ENCODE data around the gene CZIB. TPM values are rescaled to one million over a fixed set of nuclear protein-coding genes. Genes with fewer than 3 reads are reported as not detected.

The CZIB gene
- total and polyA plus RNA-seq, 9 donors: 48.4 to 108 (median 69.7) TPM

DNA sequence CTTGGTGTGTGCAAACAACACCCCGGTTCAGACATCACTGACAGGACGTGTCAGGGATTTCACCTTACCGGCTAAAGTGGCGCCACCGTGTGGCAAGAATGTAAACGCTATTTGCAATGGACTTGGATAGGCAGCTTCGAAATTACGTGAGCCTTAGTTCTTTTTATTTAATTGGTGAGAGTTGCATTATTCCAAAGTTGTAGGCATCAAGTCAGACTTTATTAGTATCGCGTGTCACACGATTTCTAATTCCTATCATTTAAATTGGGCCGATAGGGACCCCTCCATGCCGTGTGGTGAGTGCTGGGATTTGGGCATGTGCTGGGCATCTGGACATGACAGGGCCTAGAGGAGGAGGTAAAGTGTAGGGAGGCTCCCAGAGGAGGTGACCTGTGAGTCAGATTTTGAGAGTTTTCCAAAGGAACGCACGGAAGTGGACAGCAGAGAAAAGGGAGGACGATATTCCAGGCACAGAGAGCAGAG, 38.3 kb downstream of the CZIB start:
- H3K4me1 ChIP-seq (ENCODE audit: insufficient read depth): peaks cover 19% of the 10 kb centered on the region
- peak overlapping the region in 1 of 2 donors; percentile 72 for H3K27ac ChIP-seq
- DNase-seq: peak; percentile 85 to 92 (median 88)
- no peaks in the 10 kb centered on the region for H3K27me3 ChIP-seq
- H3K4me3 ChIP-seq: no peak overlapping the region
- H3K36me3 ChIP-seq: no peaks in the 10 kb centered on the region
- H3K9me3 ChIP-seq: no peaks in the 10 kb centered on the region
- no peak for TF ChIP-seq POLR2A (IDR thresholded peaks at IDR 0.05)
- TF ChIP-seq, protein P1, sequence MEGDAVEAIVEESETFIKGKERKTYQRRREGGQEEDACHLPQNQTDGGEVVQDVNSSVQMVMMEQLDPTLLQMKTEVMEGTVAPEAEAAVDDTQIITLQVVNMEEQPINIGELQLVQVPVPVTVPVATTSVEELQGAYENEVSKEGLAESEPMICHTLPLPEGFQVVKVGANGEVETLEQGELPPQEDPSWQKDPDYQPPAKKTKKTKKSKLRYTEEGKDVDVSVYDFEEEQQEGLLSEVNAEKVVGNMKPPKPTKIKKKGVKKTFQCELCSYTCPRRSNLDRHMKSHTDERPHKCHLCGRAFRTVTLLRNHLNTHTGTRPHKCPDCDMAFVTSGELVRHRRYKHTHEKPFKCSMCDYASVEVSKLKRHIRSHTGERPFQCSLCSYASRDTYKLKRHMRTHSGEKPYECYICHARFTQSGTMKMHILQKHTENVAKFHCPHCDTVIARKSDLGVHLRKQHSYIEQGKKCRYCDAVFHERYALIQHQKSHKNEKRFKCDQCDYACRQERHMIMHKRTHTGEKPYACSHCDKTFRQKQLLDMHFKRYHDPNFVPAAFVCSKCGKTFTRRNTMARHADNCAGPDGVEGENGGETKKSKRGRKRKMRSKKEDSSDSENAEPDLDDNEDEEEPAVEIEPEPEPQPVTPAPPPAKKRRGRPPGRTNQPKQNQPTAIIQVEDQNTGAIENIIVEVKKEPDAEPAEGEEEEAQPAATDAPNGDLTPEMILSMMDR (IDR thresholded peaks at IDR 0.05): peak; percentile 79 to 94 (median 85)
- 10 to 12% (median 11%) methylated on average over 16 of the region's 16 CpGs for whole genome bisulfite sequencing, 3 donors
- intact Hi-C loops (cut with DNase I): loop anchor here in 3 of 4 donors (5.0 to 10.0 kb wide), 5 partner anchors 117 to 487 kb away; partner anchors contain the start of genes COA7 (in 1 of the 3), ECHDC2 (in 1 of the 3) and PODN (in 1 of the 3)

DNA sequence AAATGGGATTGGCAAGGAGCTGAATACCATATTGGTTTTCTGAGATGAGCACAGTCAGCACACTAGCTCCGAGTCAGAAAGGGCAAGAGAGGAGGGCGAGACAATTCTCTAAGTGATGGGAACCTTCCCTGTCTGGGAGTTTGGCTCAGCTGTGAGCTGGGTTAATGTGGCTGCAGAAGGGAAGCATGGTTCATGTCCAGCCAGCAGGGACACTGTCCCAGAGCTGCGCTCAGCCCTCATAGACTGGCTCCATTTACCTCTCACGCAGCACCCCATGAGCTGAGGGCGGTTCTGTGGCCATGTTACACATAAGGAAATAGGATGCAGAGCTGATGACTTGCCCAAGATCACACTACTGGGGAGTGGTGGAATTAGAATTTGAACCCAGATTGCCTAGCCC, 39.5 kb downstream of the CZIB start:
- Histone ChIP-seq H3K4me3 (no peak overlapping the region), H3K27me3 (no peaks in the 10 kb centered on the region), H3K9me3 (no peaks in the 10 kb centered on the region), H3K36me3 (no peaks in the 10 kb centered on the region), H3K4me1 (ENCODE audit: insufficient read depth) (peaks cover 22% of the 10 kb centered on the region), H3K27ac (no peak overlapping the region)
- 88 to 96% (median 95%) methylated on average over 5 of the region's 5 CpGs for WGBS, 3 donors
- no peak for DNase-seq
- intact Hi-C loops (cut with DNase I): loop anchor here in 3 of 4 donors (5.0 to 10.0 kb wide), 5 partner anchors 116 to 486 kb away; partner anchors contain the start of genes COA7 (in 1 of the 3), ECHDC2 (in 1 of the 3) and PODN (in 1 of the 3)
- TF ChIP-seq, protein P1 (IDR thresholded peaks at IDR 0.05): no peak
- no peak for TF ChIP-seq POLR2A (IDR thresholded peaks at IDR 0.05)
- TF ChIP-seq EP300 (IDR thresholded peaks at IDR 0.05): no peak

DNA sequence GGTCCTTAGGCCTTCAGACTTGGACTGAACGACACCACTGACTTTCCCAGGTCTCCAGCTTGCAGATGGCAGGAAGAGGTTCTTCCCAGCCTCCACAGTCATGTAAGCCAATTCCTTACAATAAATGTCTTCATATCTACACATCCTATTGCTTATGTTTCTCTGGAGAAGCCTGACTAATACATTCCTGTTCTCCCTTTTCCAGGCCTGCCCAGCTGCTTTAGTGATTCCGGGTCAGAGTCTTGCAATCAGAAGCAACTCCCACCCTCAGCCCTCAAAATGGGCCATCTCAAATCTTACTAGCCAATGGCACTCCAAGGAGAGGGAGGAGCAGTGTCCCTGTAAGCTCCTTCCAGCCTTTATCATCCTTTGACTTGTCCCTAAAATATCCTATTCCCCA, 40.2 kb downstream of the CZIB start:
- Histone ChIP-seq H3K9me3 (no peaks in the 10 kb centered on the region), H3K27me3 (no peaks in the 10 kb centered on the region), H3K27ac (no peak overlapping the region), H3K4me1 (ENCODE audit: insufficient read depth) (peaks cover 22% of the 10 kb centered on the region), H3K4me3 (no peak overlapping the region), H3K36me3 (no peaks in the 10 kb centered on the region)
- no peak for DNase-seq
- 51 to 60% (median 59%) methylated on average over 2 of the region's 2 CpGs for WGBS, 3 donors
- TF ChIP-seq, protein P1 (IDR thresholded peaks at IDR 0.05): no peak
- TF ChIP-seq POLR2A (IDR thresholded peaks at IDR 0.05): no peak
- intact Hi-C loops (cut with DNase I): loop anchor here in 3 of 4 donors (5.0 to 10.0 kb wide), 5 partner anchors 115 to 485 kb away; partner anchors contain the start of genes COA7 (in 1 of the 3), ECHDC2 (in 1 of the 3) and PODN (in 1 of the 3)

DNA sequence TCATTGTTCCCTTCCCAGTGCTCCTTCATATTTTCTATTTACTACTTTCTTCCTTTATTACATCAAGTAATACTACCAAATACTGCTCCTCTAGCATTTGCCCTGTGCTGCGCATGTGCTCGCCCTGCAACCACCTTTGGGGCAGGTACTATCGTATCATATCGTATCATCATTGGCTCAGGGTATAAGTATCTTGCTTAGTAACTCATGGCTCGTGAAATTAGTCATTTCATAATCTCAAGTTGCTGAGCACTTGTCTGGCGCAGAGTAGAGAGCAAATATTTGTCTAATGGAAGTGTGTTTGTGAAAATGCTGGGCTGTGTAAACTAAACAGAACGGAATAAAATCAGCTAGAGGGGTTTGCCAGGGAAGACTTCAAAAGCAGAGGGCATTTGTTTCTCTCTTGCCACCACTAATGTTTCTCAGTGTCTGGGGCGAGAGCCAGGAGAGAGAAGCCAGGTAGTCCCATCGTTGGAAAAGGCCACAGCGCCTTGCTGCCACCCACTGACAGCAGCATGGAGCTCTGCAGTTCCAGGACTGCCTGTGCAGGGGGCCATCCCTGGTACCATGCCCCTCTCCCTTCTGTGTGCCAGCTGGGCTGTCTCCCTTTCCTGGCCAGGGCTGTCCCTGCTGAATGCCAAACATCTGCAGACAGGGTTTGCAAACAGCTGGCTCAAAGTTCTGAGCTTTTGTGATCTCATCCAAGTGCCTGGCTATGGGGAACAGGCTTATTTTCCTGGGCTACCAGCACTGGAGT, 43.8 kb downstream of the CZIB start:
- TF ChIP-seq, protein P1 (IDR thresholded peaks at IDR 0.05): no peak
- TF ChIP-seq EP300 (IDR thresholded peaks at IDR 0.05) (no peak), POLR2A (IDR thresholded peaks at IDR 0.05) (no peak)
- DNase-seq: peak in 4 of 5 donors; percentile 43 to 57 (median 48)
- no peak overlapping the region for H3K4me3 ChIP-seq
- intact Hi-C loops (cut with DNase I): loop anchor here in 1 of 4 donors (10.0 kb wide), 1 partner anchor 102 kb away; no protein-coding TSS in a partner anchor
- H3K27ac ChIP-seq: no peak overlapping the region
- no peaks in the 10 kb centered on the region for H3K9me3 ChIP-seq
- no peaks in the 10 kb centered on the region for H3K36me3 ChIP-seq
- no peaks in the 10 kb centered on the region for H3K27me3 ChIP-seq
- peaks cover 11% of the 10 kb centered on the region for H3K4me1 ChIP-seq (ENCODE audit: insufficient read depth)
- 35 to 43% (median 40%) methylated on average over 10 of the region's 10 CpGs for WGBS, 3 donors
